ENCODE results near the gene USP12.
"Not testable (repeated sequence)": the region's sequence is repeated elsewhere in the genome, so short reads cannot be mapped to it uniquely, and the experiment has no call there.

USP12 gene

DNA sequence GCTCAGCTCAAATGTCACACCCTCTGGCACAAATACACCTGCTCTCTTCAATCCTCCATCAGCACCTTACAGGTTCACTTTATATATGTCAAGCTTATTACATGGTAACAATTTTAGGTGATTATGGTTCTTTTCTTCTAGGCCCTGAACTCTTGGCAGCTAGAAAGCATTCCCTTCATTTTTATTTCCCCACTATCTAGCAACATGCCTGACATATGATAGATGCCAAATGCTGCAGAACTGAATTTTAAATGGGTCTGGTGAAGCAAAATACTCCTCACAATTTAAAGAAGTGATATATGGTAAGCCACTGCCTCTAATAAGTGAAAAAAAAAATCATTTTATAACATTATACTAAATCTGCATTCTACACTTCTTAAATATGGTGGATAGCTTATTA, 95.2 kb downstream of the USP12 start:
- no peak for DNase-seq (ENCODE audit: low read depth)

DNA sequence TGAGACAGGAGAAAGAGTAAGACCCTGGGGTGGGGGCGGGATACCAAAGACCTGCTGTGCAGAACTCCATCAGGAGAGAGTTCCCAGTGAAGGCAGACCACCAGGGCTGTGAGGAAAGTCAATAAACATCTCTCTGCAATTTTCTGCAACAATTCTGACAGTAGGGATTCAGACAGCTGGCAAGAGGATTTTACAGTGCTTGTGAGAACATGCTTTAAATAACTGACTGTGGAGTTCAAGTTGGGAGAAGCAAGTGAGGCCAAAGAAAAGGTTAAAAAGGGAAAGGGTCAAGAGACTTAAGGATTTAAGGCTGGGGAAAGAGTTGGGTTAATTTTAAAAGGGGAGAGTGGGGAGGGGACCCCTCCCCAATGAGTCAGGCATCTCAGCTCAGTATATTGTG, 98.4 kb downstream of the USP12 start:
- no peak for DNase-seq (ENCODE audit: low read depth)

DNA sequence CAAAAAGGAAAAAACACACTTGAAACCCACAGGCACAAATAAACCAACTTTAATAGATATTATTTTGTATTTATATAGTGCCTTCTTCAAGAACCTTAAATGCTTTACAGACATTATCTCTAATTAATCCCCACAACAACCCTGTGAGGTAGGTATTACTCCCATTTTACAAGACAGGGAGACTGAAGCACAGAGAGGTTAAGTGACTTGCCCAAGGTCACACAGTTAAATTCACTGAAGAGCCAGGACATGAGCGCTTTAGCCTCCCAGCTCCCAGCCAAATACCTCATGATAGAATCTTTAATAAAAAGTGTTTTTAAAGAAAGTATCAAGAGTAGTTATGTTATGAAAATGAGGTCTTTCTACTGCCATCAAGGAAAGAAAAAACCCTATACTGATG, 105.5 kb downstream of the USP12 start:
- DNase-seq (ENCODE audit: low read depth), result not testable (repeated sequence)

DNA sequence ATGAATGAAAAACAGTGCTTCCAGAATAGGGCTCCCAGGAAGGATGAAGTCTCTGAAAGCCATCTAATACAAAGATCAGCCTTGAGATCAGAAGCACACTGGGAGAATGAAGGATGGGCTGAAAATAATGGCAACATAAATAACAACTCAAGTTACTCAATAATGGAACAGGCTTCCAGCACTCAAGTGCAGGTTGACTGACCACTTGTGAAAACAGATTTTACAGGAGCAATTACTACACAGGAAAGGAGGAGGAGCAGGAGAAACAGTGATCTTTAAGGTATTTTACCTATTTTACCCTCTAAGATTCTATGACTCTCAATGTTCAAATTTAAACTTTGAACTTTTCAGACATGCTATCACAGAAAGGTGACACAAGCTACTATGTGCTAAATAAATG, 106.0 kb downstream of the USP12 start:
- no peak for DNase-seq (ENCODE audit: low read depth)

DNA sequence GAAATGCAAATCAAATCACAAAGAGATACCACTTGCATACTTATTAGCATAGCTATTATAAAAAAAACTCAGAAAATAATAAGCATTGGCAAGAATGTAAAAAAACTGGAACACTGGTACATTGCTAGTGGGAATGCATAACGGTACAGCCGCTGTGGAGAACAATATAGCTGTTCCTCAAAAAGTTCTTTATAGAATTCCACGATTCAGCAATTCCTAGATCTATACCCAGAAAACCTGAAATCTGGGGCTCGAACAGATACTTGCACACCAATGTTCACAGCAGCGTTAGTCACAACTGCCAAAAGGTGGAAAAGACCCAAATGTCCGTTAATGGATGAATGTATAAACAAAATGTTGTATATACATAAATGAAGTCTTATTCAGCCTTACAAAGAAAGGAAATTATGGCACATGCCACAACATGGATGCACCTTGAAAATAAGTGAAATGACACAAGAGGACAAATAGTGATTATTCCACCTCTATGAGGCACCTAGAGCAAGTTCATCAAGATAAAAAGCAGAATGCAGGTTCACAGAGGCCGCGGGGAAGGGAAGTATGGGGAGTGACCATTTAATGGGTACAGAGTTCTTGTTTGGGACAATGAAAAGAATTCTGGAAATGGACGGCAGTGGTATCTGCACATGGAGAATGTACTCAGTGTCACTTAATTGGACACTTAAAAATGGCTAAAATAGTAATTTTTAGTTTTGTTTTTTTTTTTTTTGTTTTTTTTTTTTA, 107.2 kb downstream of the USP12 start:
- DNase-seq (ENCODE audit: low read depth), result no peak

DNA sequence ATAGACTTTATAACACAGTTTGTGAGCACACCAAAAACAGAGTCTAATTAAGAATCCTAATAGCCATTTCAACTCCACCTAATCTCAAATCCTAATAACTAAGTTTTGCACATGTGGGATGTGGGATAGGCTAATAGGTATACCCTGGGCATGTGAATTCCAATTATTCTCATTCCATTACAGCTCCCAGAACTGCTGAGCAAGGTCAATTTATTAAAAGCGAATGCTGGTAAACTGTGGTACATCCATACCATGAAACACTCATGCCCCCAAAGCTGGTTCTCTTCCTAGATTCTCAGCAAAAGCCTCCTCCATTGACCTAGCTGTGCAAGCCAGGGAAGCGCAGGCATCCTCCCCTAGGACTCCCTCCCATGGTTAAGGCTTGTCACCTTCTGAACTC, 113.8 kb downstream of the USP12 start:
- no peak for DNase-seq (ENCODE audit: low read depth)

DNA sequence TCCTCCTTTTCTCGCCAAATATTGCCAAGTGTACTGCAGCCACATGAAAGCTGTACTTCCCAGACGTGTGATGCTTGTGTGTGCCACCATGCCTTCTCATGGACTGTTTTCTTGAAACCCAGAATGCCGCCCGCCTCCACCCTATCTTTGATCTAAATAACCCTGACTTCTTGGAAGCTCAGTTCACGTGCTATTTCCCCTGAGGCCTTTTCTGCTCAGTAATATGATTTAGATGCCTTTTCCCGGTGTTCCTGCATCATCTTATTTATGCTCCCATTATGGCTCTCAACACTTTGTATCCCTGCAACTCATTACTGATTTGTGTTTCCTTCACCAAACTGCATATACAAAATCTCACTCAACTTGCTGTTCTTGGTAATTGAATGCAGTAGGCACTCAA, 116.1 kb downstream of the USP12 start:
- no peak for DNase-seq (ENCODE audit: low read depth)

DNA sequence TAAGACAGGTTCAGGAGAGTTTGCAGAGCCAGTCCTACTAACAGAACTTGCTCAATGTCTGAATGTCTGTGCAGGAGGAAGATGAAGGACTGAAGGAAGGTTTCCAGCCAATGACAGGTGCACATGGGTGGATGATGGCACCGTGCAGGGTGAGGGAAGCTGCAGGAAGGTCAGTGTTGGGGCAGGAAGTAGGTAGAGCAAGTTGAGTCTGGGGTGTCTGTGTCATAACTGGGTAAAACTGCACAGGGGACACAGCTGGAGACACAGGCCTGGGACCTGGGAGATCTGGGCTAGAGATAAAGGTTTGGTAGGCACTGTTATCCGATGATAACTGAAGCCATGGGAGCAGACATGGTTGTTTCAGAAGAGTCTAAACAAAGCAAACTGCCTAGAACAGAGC, 116.9 kb downstream of the USP12 start:
- no peak for DNase-seq (ENCODE audit: low read depth)

DNA sequence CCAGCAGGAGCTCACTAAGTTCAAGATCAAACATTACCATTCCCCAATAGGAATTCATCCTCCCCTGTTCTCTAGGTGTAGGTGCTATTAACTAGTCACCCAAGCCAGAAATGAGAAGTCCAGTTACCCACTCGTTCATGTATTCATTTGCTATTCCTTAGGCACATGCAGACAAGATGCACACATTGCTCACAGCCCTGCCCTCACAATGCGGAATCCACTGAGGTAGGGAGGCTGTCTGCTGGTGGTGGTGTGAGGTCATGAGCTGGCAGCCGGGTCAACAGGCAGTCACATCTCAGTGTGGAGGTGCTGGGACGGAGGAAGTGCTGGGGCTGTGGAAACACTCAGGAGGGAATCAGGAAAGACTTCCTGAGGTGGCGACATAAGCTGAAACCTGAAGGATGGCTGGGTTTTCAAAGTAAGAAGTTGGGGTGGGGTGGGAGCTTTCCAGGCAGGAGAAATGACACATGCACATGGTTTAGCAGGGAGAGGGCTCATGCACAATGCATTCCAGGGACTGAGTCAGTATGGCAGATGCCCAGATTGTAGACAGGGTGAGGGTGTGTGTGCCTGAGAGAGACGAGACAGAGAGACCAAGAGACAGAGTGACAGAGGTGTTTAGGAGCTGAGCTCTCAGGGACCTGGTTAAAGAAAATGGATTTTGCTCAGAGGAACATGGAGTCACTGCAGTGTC, 117.6 kb downstream of the USP12 start:
- no peak for DNase-seq (ENCODE audit: low read depth)

DNA sequence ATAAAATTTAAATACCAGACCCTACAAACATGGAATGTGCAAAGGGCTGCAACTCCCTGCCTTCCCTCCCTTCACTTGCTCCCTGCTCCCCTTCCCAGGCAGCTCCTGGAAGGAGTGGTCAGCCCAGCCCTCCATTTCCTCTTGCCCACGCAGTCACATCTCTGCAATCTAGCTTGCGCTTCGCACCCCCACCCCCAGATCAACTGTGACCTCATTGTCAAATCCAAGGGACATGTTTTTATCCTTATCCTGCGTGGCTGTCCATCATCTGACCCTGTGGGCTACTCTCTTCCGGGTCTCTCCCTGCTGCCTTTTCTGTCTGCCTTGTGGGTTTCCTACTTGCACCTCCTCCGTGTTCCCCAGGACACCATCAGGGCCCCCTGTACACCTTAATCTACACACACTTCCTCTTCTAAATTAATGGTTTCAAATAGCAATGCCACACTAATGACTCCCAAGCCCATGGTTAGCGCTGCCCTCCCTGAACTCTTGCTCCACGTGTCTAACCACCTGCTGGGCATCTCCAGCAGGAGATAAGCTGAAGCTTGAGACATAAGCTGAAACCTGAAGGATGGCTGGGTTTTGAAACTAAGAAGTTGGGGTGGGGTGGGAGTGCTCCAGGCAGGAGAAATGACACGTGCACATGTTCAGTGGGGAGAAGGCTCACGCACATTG, 118.3 kb downstream of the USP12 start:
- DNase-seq (ENCODE audit: low read depth), result no peak

DNA sequence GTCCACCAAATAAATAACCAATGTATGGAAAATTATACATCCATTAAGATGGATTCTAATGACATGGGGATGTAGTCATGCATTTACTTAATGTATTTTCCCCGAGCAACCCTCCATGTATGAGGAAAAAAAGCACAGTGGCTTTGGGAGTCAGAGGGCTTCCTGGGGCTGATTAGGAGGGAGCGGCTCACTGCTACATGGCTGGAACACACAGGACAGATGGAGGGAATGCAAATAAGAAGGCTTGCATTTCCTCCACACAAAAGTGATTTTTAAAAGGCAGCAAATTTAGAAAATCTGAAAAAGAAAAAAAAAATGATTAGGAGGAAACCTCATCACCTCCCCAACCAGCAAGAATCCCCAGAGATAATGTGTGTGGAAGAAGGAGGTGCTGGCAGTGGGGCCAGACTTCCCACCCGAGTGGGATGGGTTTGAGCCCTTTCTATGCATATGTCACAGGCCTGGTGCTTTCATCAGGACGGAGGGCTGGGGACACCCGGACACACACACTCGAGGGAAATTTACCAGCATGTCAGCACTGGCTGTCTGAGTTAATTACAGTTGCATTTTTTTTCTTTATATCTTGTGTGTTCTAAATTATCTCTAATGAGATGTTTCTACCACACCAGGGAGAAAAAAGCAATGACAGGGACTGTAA, 118.9 kb downstream of the USP12 start:
- DNase-seq (ENCODE audit: low read depth), result no peak

DNA sequence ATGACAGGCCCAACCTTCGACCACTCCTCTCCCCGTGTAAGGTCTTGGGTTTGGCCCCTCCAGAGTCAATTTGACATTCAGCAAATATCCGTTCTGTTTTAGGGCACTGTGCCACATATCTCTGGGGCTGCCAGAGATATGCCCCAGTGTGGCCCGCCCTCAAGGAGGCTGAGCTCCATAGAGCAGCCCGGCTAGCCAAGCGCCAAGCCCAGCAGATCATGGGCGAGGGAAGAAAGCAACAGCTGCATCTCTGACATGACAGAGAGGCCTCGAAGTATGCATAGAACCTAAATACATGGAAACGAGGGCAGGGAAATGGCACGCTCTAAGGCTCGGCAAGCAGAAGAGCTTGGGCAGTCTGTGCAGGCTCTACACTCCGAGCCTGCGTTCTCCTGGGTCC, 124.5 kb downstream of the USP12 start:
- no peak for DNase-seq (ENCODE audit: low read depth)

DNA sequence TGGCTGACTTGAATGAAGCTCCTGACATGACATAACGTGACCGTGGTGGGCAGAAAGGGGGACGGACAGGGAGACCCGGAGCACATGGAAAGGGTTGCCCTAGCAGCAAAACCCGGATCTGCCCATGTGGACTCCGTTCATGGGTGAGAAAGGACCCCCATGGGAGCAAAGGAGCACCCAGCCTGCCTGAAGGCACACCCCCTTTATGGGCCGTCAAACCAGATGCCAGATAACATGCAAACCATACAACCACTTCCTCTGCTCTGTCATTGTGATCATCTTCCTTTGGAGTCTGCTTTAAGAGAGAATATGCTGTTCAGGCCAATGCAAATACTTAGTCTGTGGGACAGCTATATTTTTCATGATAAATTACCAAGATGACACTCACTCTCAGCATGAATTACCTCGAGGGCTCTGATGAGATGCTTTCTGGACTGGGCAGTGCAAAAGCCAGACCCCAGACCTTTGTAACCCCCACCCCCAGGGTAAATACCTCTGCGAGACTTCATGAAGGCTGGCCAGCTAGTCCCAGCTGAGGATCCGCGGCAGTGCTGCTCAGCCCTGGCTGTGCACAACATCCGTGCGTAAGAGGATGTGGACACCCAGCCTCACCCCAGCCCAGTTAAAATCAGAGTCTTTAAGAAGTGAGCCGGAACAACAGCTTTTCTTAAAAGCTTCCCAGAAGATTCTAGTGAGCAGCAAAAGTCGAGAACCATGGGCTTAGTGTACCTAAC, 126.6 kb downstream of the USP12 start:
- DNase-seq (ENCODE audit: low read depth), result no peak

DNA sequence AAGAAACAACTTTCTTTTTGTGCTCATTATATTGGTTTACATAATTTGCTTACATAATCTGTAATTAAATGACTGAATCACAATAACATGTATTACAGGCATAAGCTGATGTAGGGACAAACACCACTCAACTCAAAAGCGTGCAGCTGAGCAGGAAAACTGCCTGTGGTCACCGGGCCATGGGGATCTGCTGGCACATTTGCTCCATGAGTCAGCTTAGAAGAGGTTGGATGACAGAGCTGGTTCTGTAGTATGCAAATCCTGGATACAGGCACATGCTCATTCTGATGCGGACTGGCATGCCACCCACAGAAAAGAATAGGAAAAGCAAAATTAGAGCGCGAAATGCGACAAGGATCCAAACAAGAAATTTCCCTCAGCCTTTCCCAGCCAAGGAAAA, 128.6 kb downstream of the USP12 start:
- DNase-seq (ENCODE audit: low read depth), result no peak

DNA sequence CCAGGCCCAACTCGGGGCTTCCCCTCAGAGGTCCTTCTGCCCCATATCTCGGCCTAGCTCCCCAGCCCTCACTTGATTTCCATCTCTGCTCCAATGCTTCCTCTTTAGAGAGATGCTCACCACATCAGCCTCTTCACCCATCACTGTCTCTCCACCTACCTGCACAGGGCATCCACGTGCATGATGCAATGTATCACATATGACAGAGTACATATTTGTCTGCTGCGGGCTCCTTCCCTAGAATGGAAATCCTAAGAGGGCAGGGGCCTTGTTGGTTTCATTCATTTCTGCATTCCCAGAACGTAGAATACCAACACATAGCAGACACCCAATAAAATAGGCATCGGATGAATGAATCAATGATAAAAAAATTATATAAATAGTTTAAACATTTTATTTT, 130.3 kb downstream of the USP12 start:
- DNase-seq (ENCODE audit: low read depth), result no peak

DNA sequence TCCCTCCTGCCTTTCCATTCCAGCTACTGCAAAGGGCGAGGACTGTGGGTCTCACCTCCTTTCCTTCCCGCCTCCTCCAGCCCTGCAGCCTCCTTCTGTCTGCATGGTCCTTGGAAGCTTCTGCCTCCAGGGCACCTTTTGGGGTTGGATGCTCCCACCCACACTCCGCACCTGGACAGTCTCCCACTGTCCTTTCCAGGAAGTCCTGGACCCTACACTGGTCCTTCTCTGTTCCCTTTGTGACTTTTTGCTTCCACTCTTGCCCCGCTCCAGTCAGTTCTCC, 130.8 kb downstream of the USP12 start:
- DNase-seq (ENCODE audit: low read depth), result no peak

DNA sequence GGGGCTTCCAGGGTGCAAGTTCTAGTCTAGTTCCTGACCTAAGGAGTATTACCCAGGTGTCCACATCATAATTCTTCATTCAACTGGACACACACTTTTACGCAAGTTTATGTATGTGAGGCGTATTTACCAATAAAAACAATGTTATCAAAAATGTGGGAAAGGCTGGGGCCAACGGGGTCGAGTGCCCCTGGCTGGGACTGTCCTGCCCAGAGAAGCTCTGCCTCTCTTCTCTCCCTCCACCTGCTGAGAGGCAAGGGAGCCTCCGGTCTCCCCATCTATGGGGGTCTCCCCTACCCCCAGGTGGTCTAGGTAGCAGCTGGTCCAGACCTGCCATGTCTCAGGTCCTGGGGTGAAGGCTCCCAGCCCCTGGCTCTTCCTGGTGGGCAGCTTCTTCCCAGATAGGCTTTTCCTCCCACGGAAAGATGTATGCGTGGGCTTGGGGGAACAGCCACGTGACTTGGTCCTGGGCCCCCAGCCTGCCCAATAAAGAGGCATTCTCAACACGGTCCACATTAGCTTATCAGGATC, 132.4 kb downstream of the USP12 start:
- no peak for DNase-seq (ENCODE audit: low read depth)

DNA sequence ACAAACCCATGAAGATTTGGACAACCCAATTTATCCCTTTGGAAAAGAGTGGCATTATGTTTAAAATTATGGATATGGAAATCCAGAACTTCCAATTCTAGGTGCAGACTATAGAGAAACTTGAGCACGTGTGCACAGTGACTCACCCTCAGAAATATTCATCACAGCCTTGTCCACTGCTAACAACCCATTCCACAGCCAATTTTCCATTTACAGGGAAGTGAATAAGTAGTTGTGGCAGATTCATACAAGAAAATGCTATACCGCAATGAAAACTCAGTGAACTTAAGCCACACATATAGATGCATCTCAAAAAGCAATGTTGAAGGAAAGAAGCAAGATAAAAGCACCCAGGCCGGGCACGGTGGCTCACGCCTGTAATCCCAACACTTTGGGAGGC, 133.3 kb downstream of the USP12 start:
- DNase-seq (ENCODE audit: low read depth), result no peak

DNA sequence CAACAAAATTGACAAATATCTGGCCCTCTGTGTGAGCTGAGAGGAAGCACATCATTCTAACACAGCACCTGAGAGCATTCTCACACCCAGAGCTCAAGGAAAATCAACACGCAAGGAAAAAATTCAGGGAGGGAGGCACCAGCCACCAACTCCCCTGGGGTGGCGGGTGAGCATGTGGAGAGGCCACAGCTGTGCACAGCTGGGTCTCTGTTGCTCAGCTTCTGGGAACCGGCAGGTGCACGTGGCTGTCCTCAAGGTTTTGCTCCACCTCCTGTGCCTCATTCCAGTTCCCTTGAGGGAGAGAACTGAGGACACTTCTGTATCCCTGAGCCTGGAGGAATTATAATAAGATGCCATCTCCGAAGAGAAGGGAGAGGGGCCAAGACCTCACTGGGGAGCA, 134.0 kb downstream of the USP12 start:
- DNase-seq (ENCODE audit: low read depth), result no peak

DNA sequence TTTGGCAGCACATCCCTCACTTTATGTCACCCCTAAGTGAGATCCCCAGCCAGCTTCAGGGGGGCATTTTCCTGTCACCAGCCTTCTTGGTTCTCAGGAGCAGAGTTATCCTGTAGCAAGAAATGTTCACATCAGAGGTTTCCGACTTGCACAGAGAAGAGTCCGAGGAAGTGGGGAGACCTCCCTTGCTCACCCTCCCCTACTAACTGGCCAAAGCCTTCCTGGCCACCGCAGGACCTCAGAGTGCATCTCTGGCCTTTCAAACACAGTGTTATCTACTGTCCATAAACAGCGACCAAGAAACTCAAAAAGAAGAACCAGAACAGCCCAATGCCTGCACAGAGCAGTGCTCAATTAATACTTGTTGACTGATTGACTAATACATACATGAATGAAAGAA, 134.4 kb downstream of the USP12 start:
- DNase-seq (ENCODE audit: low read depth), result no peak

DNA sequence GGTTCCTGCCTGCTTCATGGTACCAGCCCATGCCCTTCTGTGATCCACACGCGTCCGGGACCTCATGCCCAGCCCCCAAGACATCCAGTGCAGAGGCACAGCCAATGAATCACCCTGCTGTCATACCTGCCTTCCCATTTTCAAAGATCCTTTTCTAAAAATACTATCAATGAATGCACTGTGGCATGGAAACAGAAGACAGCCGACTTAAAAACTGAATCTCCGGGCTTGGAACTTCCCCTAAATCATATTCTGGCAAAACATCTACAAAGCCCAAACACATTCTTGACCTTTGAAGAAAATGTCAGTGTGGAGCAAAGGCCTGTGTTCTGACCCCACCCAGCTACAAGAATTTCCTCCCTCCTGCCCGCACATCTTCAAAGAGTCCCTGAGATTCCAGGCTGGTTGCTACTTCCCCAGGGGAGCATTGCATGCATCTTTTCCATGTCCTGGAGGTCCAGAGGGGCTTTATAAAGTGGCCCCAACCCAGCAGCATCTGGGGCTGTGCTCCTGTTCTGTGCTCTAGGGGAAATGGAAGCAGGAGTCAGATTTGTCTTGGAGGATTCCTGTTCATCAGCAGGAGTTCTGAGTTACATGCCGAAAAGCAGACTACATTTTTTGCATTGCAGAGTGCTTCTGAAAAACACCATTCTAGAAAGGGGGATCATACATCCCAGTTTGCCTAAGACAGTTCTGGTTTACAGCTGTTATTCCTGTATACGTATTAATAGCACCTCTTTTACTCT, 135.2 kb downstream of the USP12 start:
- DNase-seq (ENCODE audit: low read depth), result no peak

DNA sequence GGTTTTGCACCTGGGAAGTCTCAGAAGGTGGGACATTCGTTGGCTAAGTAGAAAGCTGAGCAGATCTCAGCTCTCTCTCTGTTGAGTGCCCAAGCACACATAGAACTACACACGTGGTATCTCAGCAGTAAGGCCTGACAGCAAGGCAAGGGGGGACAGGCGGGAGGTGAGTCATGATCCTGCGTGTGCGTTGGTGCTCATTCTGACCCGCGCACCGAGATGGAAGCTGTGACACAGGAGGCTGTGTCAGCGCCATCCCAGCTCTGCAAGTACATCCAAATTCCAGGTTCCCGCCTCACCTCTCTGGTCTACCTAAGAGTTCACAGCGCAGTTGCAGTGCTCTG, 135.7 kb downstream of the USP12 start:
- DNase-seq (ENCODE audit: low read depth), result no peak

All from stimulated activated CD4-positive, alpha-beta T cell treated with anti-CD3 and anti-CD28 coated beads, Interleukin-2, amount 100 ng/mL, for 4 hours (primary cell).